Measurements from ENCODE around the gene CCN6. TPM values are rescaled to one million over a fixed set of nuclear protein-coding genes. Genes with fewer than 3 reads are reported as not detected.

Gene CCN6
- total RNA-seq, 2 donors from 2014 or later = 0.62 TPM; not detected in 1

DNA sequence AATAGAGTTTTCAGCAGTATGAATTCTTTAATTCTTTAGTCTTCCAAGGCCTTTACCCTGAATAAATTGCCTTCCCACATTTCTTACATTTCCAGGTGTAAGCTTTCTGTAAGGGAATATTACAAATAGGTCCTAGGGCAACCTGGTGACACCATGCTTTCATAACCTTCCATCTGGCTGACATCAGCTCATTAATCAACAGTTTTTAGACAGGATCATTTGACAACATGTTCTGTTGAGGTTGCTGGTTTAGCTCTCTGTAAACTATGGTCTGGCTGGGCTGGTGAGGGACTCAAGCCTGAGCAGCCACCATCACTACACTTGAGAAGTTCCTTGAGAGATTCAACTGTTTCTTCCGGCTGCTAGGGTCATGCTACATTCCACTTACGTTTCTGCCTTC lies 52.7 kb downstream of the CCN6 start:
- intact Hi-C loops (cut with DNase I) = no loop called here
- DNase-seq (ENCODE audit: low spot score) = no peak
- 72% methylated on average over 2 of the region's 2 CpGs for WGBS
- Histone ChIP-seq H3K9me3 (no peaks in the 10 kb centered on the region), H3K36me3 (no peaks in the 10 kb centered on the region), H3K27me3 (replicated peaks; ENCODE audit: insufficient read depth) (no peaks in the 10 kb centered on the region), H3K4me1 (replicated peaks) (no peaks in the 10 kb centered on the region), H3K4me3 (no peak overlapping the region), H3K27ac (no peak overlapping the region)
- TF ChIP-seq POLR2AphosphoS5 (IDR thresholded peaks at IDR 0.05) (no peak), POLR2A (IDR thresholded peaks at IDR 0.05) (no peak)
- TF ChIP-seq, protein P1, sequence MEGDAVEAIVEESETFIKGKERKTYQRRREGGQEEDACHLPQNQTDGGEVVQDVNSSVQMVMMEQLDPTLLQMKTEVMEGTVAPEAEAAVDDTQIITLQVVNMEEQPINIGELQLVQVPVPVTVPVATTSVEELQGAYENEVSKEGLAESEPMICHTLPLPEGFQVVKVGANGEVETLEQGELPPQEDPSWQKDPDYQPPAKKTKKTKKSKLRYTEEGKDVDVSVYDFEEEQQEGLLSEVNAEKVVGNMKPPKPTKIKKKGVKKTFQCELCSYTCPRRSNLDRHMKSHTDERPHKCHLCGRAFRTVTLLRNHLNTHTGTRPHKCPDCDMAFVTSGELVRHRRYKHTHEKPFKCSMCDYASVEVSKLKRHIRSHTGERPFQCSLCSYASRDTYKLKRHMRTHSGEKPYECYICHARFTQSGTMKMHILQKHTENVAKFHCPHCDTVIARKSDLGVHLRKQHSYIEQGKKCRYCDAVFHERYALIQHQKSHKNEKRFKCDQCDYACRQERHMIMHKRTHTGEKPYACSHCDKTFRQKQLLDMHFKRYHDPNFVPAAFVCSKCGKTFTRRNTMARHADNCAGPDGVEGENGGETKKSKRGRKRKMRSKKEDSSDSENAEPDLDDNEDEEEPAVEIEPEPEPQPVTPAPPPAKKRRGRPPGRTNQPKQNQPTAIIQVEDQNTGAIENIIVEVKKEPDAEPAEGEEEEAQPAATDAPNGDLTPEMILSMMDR (IDR thresholded peaks at IDR 0.05) = no peak

DNA sequence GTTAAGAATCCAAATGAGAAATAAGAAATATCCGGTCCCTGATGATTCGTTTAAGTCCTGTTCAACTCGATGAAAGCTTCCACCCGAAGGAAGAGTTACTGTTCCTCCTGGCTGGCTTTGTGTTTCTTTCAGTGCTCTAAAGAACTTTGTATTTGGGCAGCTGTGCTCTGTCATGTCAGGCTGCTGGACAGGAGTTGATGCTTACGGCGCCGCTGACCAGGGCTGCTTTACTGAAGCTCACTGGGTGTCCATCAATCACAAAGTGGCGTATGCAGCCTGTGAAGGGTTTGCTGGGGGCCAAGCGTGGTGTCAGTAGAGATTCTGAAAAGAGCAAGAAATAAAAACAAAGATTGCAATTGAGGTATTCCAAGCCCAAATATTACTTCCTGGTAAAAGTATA lies 55.4 kb downstream of the CCN6 start:
- 63% methylated on average over 9 of the region's 9 CpGs for WGBS

DNA sequence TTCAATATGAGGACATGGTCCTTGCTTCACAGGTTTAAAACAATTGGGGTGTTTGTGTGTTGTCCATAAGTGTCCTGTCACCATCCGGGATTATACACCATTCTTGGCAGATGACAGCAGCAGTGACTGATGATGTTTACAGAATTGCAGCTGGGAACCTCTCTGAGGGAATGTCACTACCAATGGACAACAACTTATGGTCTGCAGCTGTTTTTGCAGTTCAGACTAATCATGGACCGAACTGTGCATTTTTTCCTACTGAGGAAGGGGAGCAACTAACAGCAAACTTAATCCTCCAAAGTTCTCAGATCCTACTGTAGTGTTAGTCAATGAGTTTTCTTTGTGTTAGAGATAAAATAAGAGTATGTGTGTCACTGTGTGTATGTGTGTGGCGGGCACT lies 59.5 kb downstream of the CCN6 start:
- TF ChIP-seq POLR2A (IDR thresholded peaks at IDR 0.05) (no peak), POLR2AphosphoS5 (IDR thresholded peaks at IDR 0.05) (no peak)
- TF ChIP-seq, protein P1 (IDR thresholded peaks at IDR 0.05) = no peak
- 48% methylated on average over 3 of the region's 3 CpGs for WGBS
- no peaks in the 10 kb centered on the region for H3K4me1 ChIP-seq (replicated peaks)
- no peaks in the 10 kb centered on the region for H3K36me3 ChIP-seq
- H3K4me3 ChIP-seq = no peak overlapping the region
- H3K27me3 ChIP-seq (replicated peaks; ENCODE audit: insufficient read depth) = no peaks in the 10 kb centered on the region
- H3K27ac ChIP-seq = no peak overlapping the region
- intact Hi-C loops (cut with DNase I) = no loop called here
- DNase-seq (ENCODE audit: low spot score) = no peak
- no peaks in the 10 kb centered on the region for H3K9me3 ChIP-seq

More for the DNA sequence above, 55.4 kb downstream of the CCN6 start:
- no peak for DNase-seq (ENCODE audit: low spot score)
- peak overlapping the region in 1 of 2 donors; percentile 2 for H3K27ac ChIP-seq
- no peaks in the 10 kb centered on the region for H3K27me3 ChIP-seq (replicated peaks; ENCODE audit: insufficient read depth)
- no peaks in the 10 kb centered on the region for H3K4me1 ChIP-seq (replicated peaks)
- intact Hi-C loops (cut with DNase I) = no loop called here
- H3K4me3 ChIP-seq = no peak overlapping the region
- no peak for TF ChIP-seq POLR2AphosphoS5 (IDR thresholded peaks at IDR 0.05)
- no peaks in the 10 kb centered on the region for H3K9me3 ChIP-seq
- H3K36me3 ChIP-seq = no peaks in the 10 kb centered on the region

DNA sequence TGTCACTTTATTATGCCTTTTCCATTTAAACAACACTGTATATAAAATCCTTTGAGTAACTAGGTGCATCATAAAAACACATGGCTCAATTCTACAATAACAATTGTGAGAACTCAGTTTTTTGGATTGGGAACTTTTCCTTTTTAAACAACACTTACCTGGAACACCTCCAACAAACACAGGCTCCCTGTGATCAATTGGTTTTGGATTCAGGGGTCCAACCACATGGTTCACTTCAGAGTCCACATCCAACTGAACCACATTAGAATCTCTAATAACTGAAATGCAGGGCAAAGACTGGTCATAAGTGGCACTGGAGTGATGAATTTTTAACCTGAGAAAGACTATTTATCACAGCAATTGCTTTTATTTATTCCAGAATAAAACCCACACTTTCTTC lies 60.0 kb downstream of the CCN6 start:
- no peaks in the 10 kb centered on the region for H3K27me3 ChIP-seq (replicated peaks; ENCODE audit: insufficient read depth)
- H3K4me3 ChIP-seq = no peak overlapping the region
- H3K27ac ChIP-seq = no peak overlapping the region
- DNase-seq (ENCODE audit: low spot score) = no peak
- intact Hi-C loops (cut with DNase I) = no loop called here
- no peaks in the 10 kb centered on the region for H3K36me3 ChIP-seq
- TF ChIP-seq POLR2AphosphoS5 (IDR thresholded peaks at IDR 0.05) (no peak), POLR2A (IDR thresholded peaks at IDR 0.05) (no peak)
- TF ChIP-seq, protein P1 (IDR thresholded peaks at IDR 0.05) = no peak
- H3K4me1 ChIP-seq (replicated peaks) = no peaks in the 10 kb centered on the region
- no peaks in the 10 kb centered on the region for H3K9me3 ChIP-seq

DNA sequence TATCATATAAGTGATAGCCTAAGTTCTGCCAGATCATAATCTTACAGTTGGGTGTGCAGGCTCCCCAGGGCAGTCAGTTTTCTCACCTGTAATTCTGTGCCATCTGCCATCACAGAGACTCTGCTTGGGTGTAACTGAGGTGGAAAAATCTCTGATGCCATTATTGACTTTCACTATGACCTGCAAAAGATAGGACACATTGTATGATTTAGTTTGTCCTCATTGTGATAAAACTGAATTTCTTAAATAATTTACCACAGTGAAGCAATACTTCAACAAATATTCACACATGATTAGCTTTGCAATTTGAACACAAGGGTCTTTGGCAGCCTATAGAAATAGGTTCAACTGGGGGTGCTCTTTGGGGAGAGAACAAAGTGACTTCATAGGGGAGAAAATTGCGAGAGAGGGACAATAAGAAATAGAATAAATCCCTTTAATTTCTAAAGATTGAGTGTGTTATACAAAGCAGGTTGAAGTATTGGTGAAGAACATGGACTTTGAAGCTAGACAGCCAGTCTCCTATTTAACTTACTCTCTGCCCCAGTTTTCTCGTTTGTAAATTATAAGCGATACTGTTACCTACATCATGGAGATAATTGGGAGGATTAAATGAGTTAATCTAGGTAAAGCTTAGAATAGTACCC lies 60.8 kb downstream of the CCN6 start:
- DNase-seq (ENCODE audit: low spot score) = no peak
- Histone ChIP-seq H3K27ac (no peak overlapping the region), H3K4me3 (no peak overlapping the region), H3K4me1 (replicated peaks) (no peaks in the 10 kb centered on the region), H3K36me3 (no peaks in the 10 kb centered on the region), H3K9me3 (no peaks in the 10 kb centered on the region), H3K27me3 (replicated peaks; ENCODE audit: insufficient read depth) (no peaks in the 10 kb centered on the region)
- intact Hi-C loops (cut with DNase I) = no loop called here
- WGBS = 96% methylated on average over 3 of the region's 3 CpGs
- TF ChIP-seq POLR2AphosphoS5 (IDR thresholded peaks at IDR 0.05) (no peak), POLR2A (IDR thresholded peaks at IDR 0.05) (no peak)
- TF ChIP-seq, protein P1 (IDR thresholded peaks at IDR 0.05) = no peak
